Activated CD4-positive, alpha-beta T cell treated with anti-CD3 and anti-CD28 coated beads, Interleukin-2, Interleukin-4, amounts not matched to agents 100 ng/mL and 50 ng/mL, durations not matched to agents 16 hours and 8 hours (primary cell): ENCODE data around the gene DHX36.

Experiments used
- DNase-seq: peaks from one replicate; pipeline ENCODE4 v3.0.0-alpha.2; 2020; ENCODE audit warnings: low spot score

Gene DHX36

DNA sequence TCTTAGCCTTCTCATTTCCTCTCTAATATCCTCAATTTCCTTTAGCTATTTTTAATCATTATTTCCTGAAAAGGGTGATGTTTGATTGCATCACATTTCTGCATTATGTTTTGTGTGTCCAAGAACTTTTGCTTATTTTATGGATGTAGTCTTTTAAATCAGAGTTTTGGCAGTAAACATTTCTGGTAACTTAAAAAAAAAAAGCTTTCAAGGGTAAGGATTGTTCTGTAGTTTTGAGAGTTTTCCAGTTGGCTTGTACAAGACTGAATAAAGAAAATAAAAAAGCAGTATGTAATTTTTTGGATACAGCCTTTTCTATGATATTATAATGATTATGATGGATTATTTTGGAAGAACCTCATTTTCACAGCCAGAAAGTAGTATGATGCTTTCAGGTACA is 99.4 kb downstream of the DHX36 start:
- no peak for DNase-seq

DNA sequence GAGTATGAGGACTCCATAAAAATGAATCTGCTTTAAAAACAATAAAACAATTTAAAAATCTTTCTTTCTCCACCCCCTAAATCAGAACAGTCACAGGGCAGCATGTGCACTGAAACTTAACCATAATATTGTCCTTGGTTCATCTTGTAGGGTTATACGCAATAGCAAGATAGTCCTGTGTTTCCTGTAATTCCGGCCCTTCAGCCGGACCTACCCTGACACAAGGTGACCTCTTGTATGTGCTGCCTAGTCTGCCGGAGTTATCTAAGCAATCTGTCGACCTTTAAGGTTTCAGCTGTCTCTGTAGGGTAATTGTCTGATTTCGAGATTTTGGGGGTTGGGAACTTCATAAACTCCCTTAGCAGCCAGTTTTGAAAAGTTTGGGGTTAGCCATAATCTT is 99.9 kb downstream of the DHX36 start:
- DNase-seq, result no peak

DNA sequence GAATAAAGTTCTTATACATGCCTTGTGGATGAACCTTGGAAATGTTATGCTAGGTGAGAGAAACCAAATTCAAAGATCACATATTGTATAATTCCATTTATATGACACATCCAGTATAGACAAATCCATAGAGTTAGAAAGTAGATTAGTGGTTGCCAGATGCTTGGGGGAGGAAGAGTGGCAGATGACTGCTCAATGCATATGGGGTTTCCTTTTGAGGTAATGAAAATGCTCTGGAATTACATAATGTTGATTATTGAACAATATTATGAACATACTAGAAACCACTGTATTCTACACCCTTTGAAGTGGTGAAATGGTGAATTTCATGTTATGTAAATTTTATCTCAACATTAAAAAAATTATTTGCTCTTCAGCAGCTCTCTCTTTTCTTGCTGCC is 100.8 kb downstream of the DHX36 start:
- no peak for DNase-seq
